Measurements from ENCODE around the gene CPT1A. TPM values are rescaled to one million over a fixed set of nuclear protein-coding genes. Genes with fewer than 3 reads are reported as not detected.

CPT1A gene
- total and polyA plus RNA-seq, 3 donors from 2014 or later, result 39.2 to 58.5 (median 49.1) TPM

- intact Hi-C loops (cut with DNase I; ENCODE audit: low total_unique reads), result no loop called here
- Histone ChIP-seq H3K27ac (no peak overlapping the region), H3K36me3 (ENCODE audit: low read depth, missing control alignments) (no peaks in the 10 kb centered on the region), H3K4me3 (peak overlapping the region in 1 of 2 donors; percentile 38), H3K4me1 (no peaks in the 10 kb centered on the region), H3K27me3 (no peaks in the 10 kb centered on the region), H3K9me3 (no peaks in the 10 kb centered on the region)
- no peak for TF ChIP-seq POLR2A (IDR thresholded peaks at IDR 0.05)
- no peak for TF ChIP-seq CTCF (IDR thresholded peaks at IDR 0.05)
- 10 to 17% methylated on average over 15 to 16 of the region's 16 CpGs for WGBS, 2 donors
- peak; percentile 38 for DNase-seq
Observed at GRCh38 chr11:68704887-68705286, 136.8 kb downstream of the CPT1A start.

Other genes starting within 250 kb of the CPT1A start
- gene GAL, start 157.4 kb downstream of the CPT1A start, total RNA-seq, result 1 to 10 TPM in 1 of 2 donors, not detected in 1; 1.1 TPM
- gene GAL, start 157.4 kb downstream of the CPT1A start, polyA plus RNA-seq (ENCODE audit: insufficient read depth, low read depth, low replicate concordance), result 1.3 TPM
- gene TESMIN, start 90.4 kb downstream of the CPT1A start, total RNA-seq, result 10 to 100 TPM; 60.4 to 72.2 TPM
- gene TESMIN, start 90.4 kb downstream of the CPT1A start, polyA plus RNA-seq (ENCODE audit: insufficient read depth, low read depth, low replicate concordance), result 127 TPM
- 10 to 100 TPM; 43.2 to 45.0 TPM for gene MRPL21, start 61.9 kb upstream of the CPT1A start, total RNA-seq
- gene MRPL21, start 61.9 kb upstream of the CPT1A start, polyA plus RNA-seq (ENCODE audit: insufficient read depth, low read depth, low replicate concordance), result 96.2 TPM
- gene IGHMBP2, start 62.0 kb upstream of the CPT1A start, total RNA-seq, result 10 to 100 TPM; 42.6 to 47.1 TPM
- 68.9 TPM for gene IGHMBP2, start 62.0 kb upstream of the CPT1A start, polyA plus RNA-seq (ENCODE audit: insufficient read depth, low read depth, low replicate concordance)
- not detected for gene MRGPRD, start 139.1 kb upstream of the CPT1A start, total RNA-seq
- not detected for gene MRGPRD, start 139.1 kb upstream of the CPT1A start, polyA plus RNA-seq (ENCODE audit: insufficient read depth, low read depth, low replicate concordance)
- 10 to 100 TPM in 1 of 2 donors, 1 to 10 TPM in 1; 10.0 to 12.2 TPM for gene MRGPRF, start 171.3 kb upstream of the CPT1A start, total RNA-seq
- gene MRGPRF, start 171.3 kb upstream of the CPT1A start, polyA plus RNA-seq (ENCODE audit: insufficient read depth, low read depth, low replicate concordance), result 21.1 TPM
- 10 to 100 TPM; 28.4 to 32.5 TPM for gene TPCN2, start 207.0 kb upstream of the CPT1A start, total RNA-seq
- 12.9 TPM for gene TPCN2, start 207.0 kb upstream of the CPT1A start, polyA plus RNA-seq (ENCODE audit: insufficient read depth, low read depth, low replicate concordance)

All from testis (tissue), 3 donors.